Brain microvascular endothelial cell (primary cell): ENCODE data around the gene LCE3B.

Experiments used
- DNase-seq: peaks from one replicate; pipeline ENCODE4 v3.0.0-alpha.2; 2020
- H3K27ac ChIP-seq: fragments of 250-450 bp; sonication (Bioruptor Pico); 2 replicates; pipeline ENCODE4 v1.5.1; 2020; ENCODE audit warnings: mild to moderate bottlenecking, moderate library complexity
- H3K27me3 ChIP-seq: fragments of 250-450 bp; sonication (Bioruptor Pico); replicated peaks from 2 replicates; pipeline ENCODE4 v1.5.1; 2020; ENCODE audit warnings: mild to moderate bottlenecking
- H3K36me3 ChIP-seq: fragments of 250-450 bp; sonication (Bioruptor Pico); replicated peaks from 2 replicates; pipeline ENCODE4 v1.5.1; 2020; ENCODE audit warnings: mild to moderate bottlenecking
- H3K4me3 ChIP-seq: 2 replicates; pipeline ENCODE4 v1.5.1; 2011; ENCODE audit warnings: low read depth, mild to moderate bottlenecking, control low read depth, low read length, moderate library complexity
- CTCF ChIP-seq: IDR thresholded peaks from 2 replicates; pipeline ENCODE4 v1.5.1; 2011; ENCODE audit warnings: low read depth, mild to moderate bottlenecking, moderate library complexity, low read length, control low read depth, inconsistent platforms; ENCODE audit errors: missing control alignments
- in situ Hi-C: cut with HindIII; loops from 2 replicates; pipeline ENCODE4 v1.10.0; 2017; ENCODE audit warnings: low sequenced_read_pairs, low pct_ligation_motif_present

LCE3B gene

GRCh38 chr1:152663098-152663497, 49.5 kb downstream of the LCE3B start, which contains the start of gene LCE2D:
TSS of gene LCE2D (plus strand) at chr1:152663380. CDS start at chr1:152664106, 726 bp downstream.
- no peak within 1 kb of the TSS for H3K4me3 ChIP-seq
- DNase-seq, result no peak
- no peak for TF ChIP-seq CTCF
- H3K27me3 ChIP-seq, result no peaks in the 10 kb centered on the region
- H3K27ac ChIP-seq, result no peak within 1 kb of the TSS
- in situ Hi-C loops, result no loop called here
- no peaks in the 10 kb centered on the region for H3K36me3 ChIP-seq
